OCI-LY7 (cell line): Measurements from ENCODE around the gene DUSP16. TPM values are rescaled to one million over a fixed set of nuclear protein-coding genes. Genes with fewer than 3 reads are reported as not detected.

Experiments
- BruUV-seq: library from RNA; stranded (reverse); fragments of 400-500 nt; replicated peaks from 2 replicates; lab custom pipeline; 2021; lab: Mats Ljungman, UMichigan
- CTCF ChIA-PET: fragments of 300-600 bp; sonication (Branson Sonifier 250); formaldehyde crosslinking; loops from one replicate; lab custom pipeline; 2022; ENCODE audit warnings: antibody characterized with exemption; ENCODE audit not compliant: unreplicated experiment; lab: Charles Lee
- POLR2A ChIA-PET: fragments of 300-600 bp; sonication (Branson Sonifier 250); formaldehyde crosslinking; loops from one replicate; lab custom pipeline; 2022; ENCODE audit warnings: antibody characterized with exemption; lab: Charles Lee
- DNase-seq: peaks from one replicate; pipeline ENCODE4 v3.0.0-alpha.2; 2015; ENCODE audit warnings: low spot score
- H2AFZ ChIP-seq: fragments of 200-600 bp; sonication (generic), shearing (Covaris generic); 2 replicates; pipeline ENCODE4 v1.6.1; 2014; ENCODE audit warnings: mild to moderate bottlenecking, antibody characterized with exemption, low read length, moderate library complexity
- H3K27ac ChIP-seq: fragments of 200-600 bp; sonication (generic); 2 replicates; pipeline ENCODE4 v1.5.1; 2014; ENCODE audit warnings: mixed run types, low read depth, mild to moderate bottlenecking, moderate library complexity, low read length, inconsistent platforms; ENCODE audit not compliant: poor library complexity, severe bottlenecking
- H3K36me3 ChIP-seq: fragments of 200-600 bp; sonication (generic); 2 replicates; pipeline ENCODE4 v1.6.1; 2014; ENCODE audit warnings: mild to moderate bottlenecking, antibody characterized with exemption, low read length, moderate library complexity, mixed read lengths; ENCODE audit not compliant: insufficient read depth
- H3K4me1 ChIP-seq: fragments of 200-600 bp; sonication (generic); 2 replicates; pipeline ENCODE4 v1.5.1; 2014; ENCODE audit warnings: mild to moderate bottlenecking, low read length; ENCODE audit not compliant: insufficient read depth, poor library complexity, severe bottlenecking
- H3K4me2 ChIP-seq: fragments of 200-600 bp; sonication (generic); 2 replicates; pipeline ENCODE4 v1.6.1; 2014; ENCODE audit warnings: mild to moderate bottlenecking, low read length
- H3K4me3 ChIP-seq: fragments of 200-600 bp; sonication (generic); 2 replicates; pipeline ENCODE4 v1.5.1; 2014; ENCODE audit warnings: mild to moderate bottlenecking, low read depth, low read length; ENCODE audit not compliant: poor library complexity, severe bottlenecking
- H3K79me2 ChIP-seq: fragments of 200-600 bp; sonication (generic); 2 replicates; pipeline ENCODE4 v1.6.1; 2016; ENCODE audit warnings: low read depth, mild to moderate bottlenecking, low read length, moderate library complexity, mixed read lengths; ENCODE audit not compliant: insufficient read depth
- H3K9me2 ChIP-seq: fragments of 200-600 bp; sonication (generic); 2 replicates; pipeline ENCODE4 v1.6.1; 2016; ENCODE audit warnings: mild to moderate bottlenecking, low read length, mixed read lengths; ENCODE audit not compliant: insufficient read depth
- H3K9me3 ChIP-seq: fragments of 200-600 bp; sonication (generic); 2 replicates; pipeline ENCODE4 v1.6.1; 2014; ENCODE audit warnings: mild to moderate bottlenecking, mixed run types, low read length, mixed read lengths
- H4K20me1 ChIP-seq: fragments of 200-600 bp; sonication (generic); 2 replicates; pipeline ENCODE4 v1.6.1; 2014; ENCODE audit warnings: mild to moderate bottlenecking, antibody characterized with exemption, low read length, moderate library complexity, mixed read lengths; ENCODE audit not compliant: insufficient read depth
- EZH2phosphoT487 ChIP-seq: fragments of 200-600 bp; sonication (generic); IDR thresholded peaks from 2 replicates; pipeline ENCODE4 v1.6.1; 2018; ENCODE audit warnings: low read depth, borderline replicate concordance, mild to moderate bottlenecking, mixed run types, antibody characterized with exemption, low read length, moderate library complexity, mixed read lengths
- intact Hi-C: fragments of 100-400 bp; cut with micrococcal nuclease; formaldehyde crosslinking; loops from one replicate; pipeline ENCODE4 v1.10.0; 2022; ENCODE audit not compliant: unreplicated experiment
- total RNA-seq, 2 experiments: library from RNA; depleted of rRNA in 1 of 2; stranded (reverse); fragments of >200 nt in 1 of 2; shearing (Covaris generic) in 1 of 2; gene quantifications; 2 replicates each; pipeline ENCODE4 v1.2.3, GENCODE V29; 2014 to 2022
- TF ChIP-seq, protein P1 (sequence below): fragments of 200-600 bp; sonication (generic); conservative IDR thresholded peaks from 2 replicates; pipeline ENCODE4 v1.5.1; 2014; ENCODE audit warnings: mild to moderate bottlenecking, antibody characterized with exemption, low read length, moderate library complexity, mixed read lengths

The DUSP16 gene
- total RNA-seq, 2 experiments from 2014 or later, result 2.8 to 11.8 TPM

DNA sequence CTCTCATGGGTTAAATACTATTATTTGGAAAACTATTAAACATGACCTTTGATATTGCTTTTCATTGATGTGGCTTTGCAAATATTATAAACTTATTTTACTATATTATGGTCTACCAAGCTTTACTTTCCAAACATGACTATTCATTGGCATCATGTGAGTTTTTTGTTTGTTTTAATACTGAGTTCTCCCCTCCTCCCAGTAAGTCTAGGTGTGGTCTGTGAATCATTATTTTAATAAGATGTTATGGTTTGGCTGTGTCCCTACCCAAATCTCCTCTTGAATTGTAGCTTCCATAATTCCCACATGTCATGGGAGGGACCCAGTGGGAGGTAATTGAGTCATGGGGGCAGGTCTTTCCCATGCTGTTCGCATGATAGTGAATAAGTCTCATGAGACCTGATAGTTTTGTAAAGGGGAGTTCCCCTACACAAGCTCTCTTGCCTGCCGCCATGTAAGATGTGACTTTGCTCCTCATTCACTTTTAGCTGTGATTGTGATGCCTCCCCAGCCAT is 125.8 kb downstream of the DUSP16 start:
- DNase-seq, result no peak
- Histone ChIP-seq H2AFZ (no peak overlapping the region), H3K79me2 (no peaks in the 10 kb centered on the region), H3K4me2 (no peak overlapping the region), H3K27ac (no peak overlapping the region), H3K4me1 (no peaks in the 10 kb centered on the region), H3K9me3 (no peaks in the 10 kb centered on the region), H3K4me3 (no peak overlapping the region), H4K20me1 (no peaks in the 10 kb centered on the region), H3K9me2 (no peaks in the 10 kb centered on the region), H3K36me3 (peaks cover 13% of the 10 kb centered on the region)
- ChIA-PET POLR2A (interaction anchor here (1.3 to 2.3 kb wide), 3 partner anchors 11 to 18 kb away, joined by 3 to 6 read pairs (median 4); no protein-coding TSS in a partner anchor), CTCF (interaction anchor here (0.7 kb wide), 1 partner anchor 19 kb away, joined by 3 read pairs; no protein-coding TSS in a partner anchor)
- intact Hi-C loops, result no loop called here
- TF ChIP-seq EZH2phosphoT487, result no peak
- TF ChIP-seq, protein P1, sequence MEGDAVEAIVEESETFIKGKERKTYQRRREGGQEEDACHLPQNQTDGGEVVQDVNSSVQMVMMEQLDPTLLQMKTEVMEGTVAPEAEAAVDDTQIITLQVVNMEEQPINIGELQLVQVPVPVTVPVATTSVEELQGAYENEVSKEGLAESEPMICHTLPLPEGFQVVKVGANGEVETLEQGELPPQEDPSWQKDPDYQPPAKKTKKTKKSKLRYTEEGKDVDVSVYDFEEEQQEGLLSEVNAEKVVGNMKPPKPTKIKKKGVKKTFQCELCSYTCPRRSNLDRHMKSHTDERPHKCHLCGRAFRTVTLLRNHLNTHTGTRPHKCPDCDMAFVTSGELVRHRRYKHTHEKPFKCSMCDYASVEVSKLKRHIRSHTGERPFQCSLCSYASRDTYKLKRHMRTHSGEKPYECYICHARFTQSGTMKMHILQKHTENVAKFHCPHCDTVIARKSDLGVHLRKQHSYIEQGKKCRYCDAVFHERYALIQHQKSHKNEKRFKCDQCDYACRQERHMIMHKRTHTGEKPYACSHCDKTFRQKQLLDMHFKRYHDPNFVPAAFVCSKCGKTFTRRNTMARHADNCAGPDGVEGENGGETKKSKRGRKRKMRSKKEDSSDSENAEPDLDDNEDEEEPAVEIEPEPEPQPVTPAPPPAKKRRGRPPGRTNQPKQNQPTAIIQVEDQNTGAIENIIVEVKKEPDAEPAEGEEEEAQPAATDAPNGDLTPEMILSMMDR, result no peak
- no TSS peak for BruUV-seq

DNA sequence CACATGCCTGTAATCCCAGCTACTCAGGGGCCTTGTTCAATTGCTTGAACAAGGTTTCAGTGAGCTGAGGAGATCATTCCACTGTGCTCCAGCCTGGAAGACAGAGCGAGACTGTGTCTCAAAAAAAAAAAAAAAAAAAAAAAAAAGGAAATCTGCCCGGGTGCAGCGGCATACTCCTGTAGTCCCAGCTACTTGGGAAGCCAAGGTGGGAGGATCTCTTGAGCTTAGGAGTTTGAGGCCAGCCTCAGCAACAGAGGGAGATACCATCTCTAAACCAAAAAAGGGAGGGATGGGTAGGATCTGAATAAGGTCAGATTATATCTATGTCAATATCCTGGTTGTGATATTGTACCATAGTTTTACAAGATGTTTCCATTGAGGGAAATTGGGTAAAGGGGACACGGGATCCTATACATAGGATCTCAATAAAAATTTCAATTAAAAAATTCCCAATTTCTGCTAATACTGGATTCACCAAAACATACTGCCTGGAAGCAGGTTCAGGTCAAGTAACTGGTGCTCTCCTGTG is 129.4 kb downstream of the DUSP16 start:
- no peak overlapping the region for H3K27ac ChIP-seq
- TF ChIP-seq EZH2phosphoT487, result no peak
- TF ChIP-seq, protein P1, result no peak
- H4K20me1 ChIP-seq, result no peaks in the 10 kb centered on the region; the same call in 1 of the 2 replicates
- no peak overlapping the region for H2AFZ ChIP-seq
- H3K4me1 ChIP-seq, result no peaks in the 10 kb centered on the region
- no peak overlapping the region for H3K4me2 ChIP-seq
- H3K36me3 ChIP-seq, result peaks cover 13% of the 10 kb centered on the region
- CTCF ChIA-PET, result no interaction called here
- POLR2A ChIA-PET, result interaction anchor here (0.8 to 1.2 kb wide), 2 partner anchors 9 to 25 kb away, joined by 3 to 4 read pairs; no protein-coding TSS in a partner anchor
- H3K9me3 ChIP-seq, result no peaks in the 10 kb centered on the region
- no TSS peak for BruUV-seq
- intact Hi-C loops, result no loop called here
- no peaks in the 10 kb centered on the region for H3K9me2 ChIP-seq
- DNase-seq, result no peak
- H3K4me3 ChIP-seq, result no peak overlapping the region
- no peaks in the 10 kb centered on the region for H3K79me2 ChIP-seq

DNA sequence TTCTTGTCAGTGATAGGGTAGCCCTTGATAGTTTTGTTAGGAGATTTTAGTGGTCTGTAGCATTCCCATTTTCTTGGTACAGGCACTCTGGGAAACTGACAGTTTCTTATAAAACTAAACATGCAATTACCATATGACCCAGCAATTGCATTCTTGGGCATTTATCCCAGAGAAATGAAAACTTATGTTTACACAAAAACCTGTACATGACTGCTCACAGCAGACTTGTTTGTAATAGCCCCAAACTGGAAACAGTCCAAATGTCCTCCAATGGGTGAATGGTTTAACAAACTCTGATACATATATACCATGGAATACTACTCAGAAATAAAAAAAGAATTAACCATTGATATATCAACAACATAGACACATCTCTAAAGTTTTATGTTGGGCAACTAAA is 130.3 kb downstream of the DUSP16 start:
- DNase-seq, result no peak
- H3K9me3 ChIP-seq, result no peaks in the 10 kb centered on the region
- BruUV-seq, result no TSS peak
- intact Hi-C loops, result no loop called here
- peaks cover 13% of the 10 kb centered on the region for H3K36me3 ChIP-seq
- H3K4me1 ChIP-seq, result no peaks in the 10 kb centered on the region
- H3K4me2 ChIP-seq, result no peak overlapping the region
- no peak overlapping the region for H3K27ac ChIP-seq
- no peak overlapping the region for H3K4me3 ChIP-seq
- CTCF ChIA-PET, result no interaction called here
- no peak overlapping the region for H2AFZ ChIP-seq
- H3K79me2 ChIP-seq, result no peaks in the 10 kb centered on the region
- no peaks in the 10 kb centered on the region for H3K9me2 ChIP-seq
- POLR2A ChIA-PET, result no interaction called here
- TF ChIP-seq, protein P1, result no peak
- TF ChIP-seq EZH2phosphoT487, result no peak
- H4K20me1 ChIP-seq, result no peaks in the 10 kb centered on the region; the same call in 1 of the 2 replicates
